DND-41 (cell line): ENCODE data around the gene SLC24A5.

Experiments
- ATAC-seq: fragments of 200-7000 bp; cut with Tn5 transposase; 3 replicates; pipeline ENCODE4 v1.9.1; 2021; ENCODE audit warnings: low read depth; ENCODE audit not compliant: insufficient read depth
- DNase-seq: peaks from one replicate; pipeline ENCODE4 v3.0.0-alpha.2; 2020
- H2AFZ ChIP-seq: 2 replicates; pipeline ENCODE4 v1.6.0; 2012; ENCODE audit warnings: low read depth, low read length
- H3K27ac ChIP-seq: 2 replicates; pipeline ENCODE4 v1.5.1; 2012; ENCODE audit warnings: low read length, inconsistent platforms
- H3K27me3 ChIP-seq: fragments of 200-600 bp; sonication (generic); 2 replicates; pipeline ENCODE4 v1.6.0; 2012; ENCODE audit warnings: low read length, mild to moderate bottlenecking, inconsistent platforms; ENCODE audit not compliant: insufficient read depth, poor library complexity
- H3K36me3 ChIP-seq: 2 replicates; pipeline ENCODE4 v1.5.1; 2012; ENCODE audit warnings: low read length, inconsistent platforms; ENCODE audit not compliant: insufficient read depth
- H3K4me1 ChIP-seq: 2 replicates; pipeline ENCODE4 v1.5.1; 2012; ENCODE audit warnings: mild to moderate bottlenecking, low read length; ENCODE audit not compliant: insufficient read depth
- H3K4me2 ChIP-seq: 2 replicates; pipeline ENCODE4 v1.6.0; 2012; ENCODE audit warnings: mild to moderate bottlenecking, moderate library complexity, low read length, inconsistent platforms; ENCODE audit not compliant: insufficient read depth
- H3K4me3 ChIP-seq, 2 experiments: fragments of 200-600 bp in 1 of 2; shearing (Covaris generic) in 1 of 2; 2 replicates each; pipeline ENCODE4 v1.5.1; 2012 to 2016; ENCODE audit warnings: inconsistent platforms in 2 of 2, low read length in 2 of 2, mild to moderate bottlenecking in 2 of 2, low read depth in 1 of 2, moderate library complexity in 1 of 2
- H3K79me2 ChIP-seq: 2 replicates; pipeline ENCODE4 v1.6.0; 2012; ENCODE audit warnings: low read length, inconsistent platforms; ENCODE audit not compliant: insufficient read depth
- H3K9ac ChIP-seq: 2 replicates; pipeline ENCODE4 v1.6.0; 2012; ENCODE audit warnings: low read depth, mild to moderate bottlenecking, inconsistent platforms, low read length, moderate library complexity
- H3K9me3 ChIP-seq: 2 replicates; pipeline ENCODE4 v1.5.1; 2012; ENCODE audit warnings: low read length, moderate library complexity, mild to moderate bottlenecking, inconsistent platforms; ENCODE audit not compliant: insufficient read depth, severe bottlenecking
- H4K20me1 ChIP-seq: 2 replicates; pipeline ENCODE4 v1.6.0; 2012; ENCODE audit warnings: low read length; ENCODE audit not compliant: insufficient read depth
- CTCF ChIP-seq: IDR thresholded peaks from 2 replicates; pipeline ENCODE4 v1.5.1; 2012; ENCODE audit warnings: borderline replicate concordance, low read length, moderate library complexity, mild to moderate bottlenecking; ENCODE audit not compliant: poor library complexity, severe bottlenecking; ENCODE audit errors: extremely low read depth
- EZH2 ChIP-seq: IDR thresholded peaks from 3 replicates; pipeline ENCODE4 v1.6.1; 2012; ENCODE audit warnings: borderline replicate concordance, low read depth, mild to moderate bottlenecking, moderate library complexity, low read length, inconsistent platforms; ENCODE audit not compliant: severe bottlenecking

SLC24A5 gene

GRCh38 chr15:48186271-48186670 is 65.5 kb downstream of the SLC24A5 start:
- H3K27me3 ChIP-seq = no peaks in the 10 kb centered on the region
- no peaks in the 10 kb centered on the region for H3K4me1 ChIP-seq
- H2AFZ ChIP-seq = no peak overlapping the region
- DNase-seq = no peak
- H3K79me2 ChIP-seq = no peaks in the 10 kb centered on the region
- H3K36me3 ChIP-seq = no peaks in the 10 kb centered on the region
- TF ChIP-seq EZH2 = no peak
- no peak for TF ChIP-seq CTCF
- H3K4me3 ChIP-seq = no peak overlapping the region
- no peaks in the 10 kb centered on the region for H3K9me3 ChIP-seq
- H3K27ac ChIP-seq = no peak overlapping the region
- no peak for ATAC-seq
- H4K20me1 ChIP-seq = no peaks in the 10 kb centered on the region
- H3K9ac ChIP-seq = no peak overlapping the region
- H3K4me2 ChIP-seq = no peak overlapping the region

- H3K79me2 ChIP-seq = no peaks in the 10 kb centered on the region
- no peak overlapping the region for H2AFZ ChIP-seq
- no peaks in the 10 kb centered on the region for H3K9me3 ChIP-seq
- no peak overlapping the region for H3K9ac ChIP-seq
- H3K4me3 ChIP-seq = no peak overlapping the region
- no peaks in the 10 kb centered on the region for H3K36me3 ChIP-seq
- peak; percentile 58; the same call in 1 of the 3 replicates for ATAC-seq
- DNase-seq = peak; percentile 61
- H4K20me1 ChIP-seq = no peaks in the 10 kb centered on the region
- H3K4me1 ChIP-seq = no peaks in the 10 kb centered on the region
- no peaks in the 10 kb centered on the region for H3K27me3 ChIP-seq
- no peak overlapping the region for H3K27ac ChIP-seq
- no peak overlapping the region for H3K4me2 ChIP-seq
- TF ChIP-seq EZH2 (no peak), CTCF (no peak)
These were observed 70.3 kb downstream of the SLC24A5 start for GRCh38 chr15:48190932-48191573.

GRCh38 chr15:48191574-48192225 is 70.9 kb downstream of the SLC24A5 start, which contains the start of gene CTXN2:
CTXN2 (plus strand) TSS chr15:48191665; CDS start chr15:48201301, 9,636 bp downstream.
- no peak for DNase-seq
- H3K4me2 ChIP-seq = no peak within 1 kb of the TSS

More at GRCh38 chr15:48191574-48192225, 70.9 kb downstream of the SLC24A5 start, which contains the start of gene CTXN2:
- H3K4me1 ChIP-seq = no peaks in the 10 kb centered on the region
- H3K27me3 ChIP-seq = no peaks in the 10 kb centered on the region
- no peak within 1 kb of the TSS for H3K27ac ChIP-seq
- TF ChIP-seq EZH2 (no peak), CTCF (no peak)
- no peaks in the 10 kb centered on the region for H4K20me1 ChIP-seq
- no peaks in the 10 kb centered on the region for H3K79me2 ChIP-seq
- no peak within 1 kb of the TSS for H3K9ac ChIP-seq
- H2AFZ ChIP-seq = no peak within 1 kb of the TSS
- H3K36me3 ChIP-seq = no peaks in the 10 kb centered on the region
- ATAC-seq = no peak
- H3K9me3 ChIP-seq = no peaks in the 10 kb centered on the region
- H3K4me3 ChIP-seq = no peak within 1 kb of the TSS
